ENCODE results near the gene RNF113B. TPM values are rescaled to one million over a fixed set of nuclear protein-coding genes. Genes with fewer than 3 reads are reported as not detected.

Gene RNF113B
- total RNA-seq, 6 donors from 2014 or later, result not detected

GRCh38 chr13:98223741-98224140 is 46.7 kb upstream of the RNF113B start:
- H3K27me3 ChIP-seq, result no peaks in the 10 kb centered on the region
- no peak overlapping the region for H3K4me3 ChIP-seq
- H3K27ac ChIP-seq, result no peak overlapping the region
- DNase-seq (no peak), ATAC-seq (ENCODE audit: low FRiP score in 2 of 2) (no peak)
- peaks cover 11 to 25% (median 18%) of the 10 kb centered on the region in 4 donors for H3K4me1 ChIP-seq
- TF ChIP-seq EP300 (IDR thresholded peaks at IDR 0.05), result no peak
- no peak for TF ChIP-seq POLR2AphosphoS5 (IDR thresholded peaks at IDR 0.05)
- no peak for TF ChIP-seq POLR2A (IDR thresholded peaks at IDR 0.05)
- TF ChIP-seq CTCF (IDR thresholded peaks at IDR 0.05), result no peak
- no peaks in the 10 kb centered on the region for H3K36me3 ChIP-seq
- no peaks in the 10 kb centered on the region for H3K9me3 ChIP-seq

GRCh38 chr13:98222816-98223215 is 45.7 kb upstream of the RNF113B start:
- Histone ChIP-seq H3K36me3 (no peaks in the 10 kb centered on the region), H3K4me1 (peaks cover 13 to 26% (median 20%) of the 10 kb centered on the region in 4 donors), H3K27me3 (no peaks in the 10 kb centered on the region), H3K27ac (no peak overlapping the region), H3K9me3 (no peaks in the 10 kb centered on the region), H3K4me3 (no peak overlapping the region)
- DNase-seq (no peak), ATAC-seq (ENCODE audit: low FRiP score in 2 of 2) (no peak)
- 86 to 90% methylated on average over 7 of the region's 7 CpGs for WGBS, 2 donors
- TF ChIP-seq CTCF (IDR thresholded peaks at IDR 0.05) (no peak), POLR2AphosphoS5 (IDR thresholded peaks at IDR 0.05) (no peak), EP300 (IDR thresholded peaks at IDR 0.05) (no peak), POLR2A (IDR thresholded peaks at IDR 0.05) (no peak)

GRCh38 chr13:98222081-98222554 is 45.0 kb upstream of the RNF113B start:
- WGBS, 2 donors, result 58 to 63% methylated on average over 5 of the region's 5 CpGs
- ATAC-seq (ENCODE audit: low FRiP score in 2 of 2) (no peak), DNase-seq (no peak)
- Histone ChIP-seq H3K36me3 (no peaks in the 10 kb centered on the region), H3K27ac (peak overlapping the region in 1 of 4 donors; percentile 19), H3K27me3 (no peaks in the 10 kb centered on the region), H3K4me3 (no peak overlapping the region), H3K4me1 (peaks cover 16 to 33% (median 26%) of the 10 kb centered on the region in 4 donors), H3K9me3 (no peaks in the 10 kb centered on the region)
- TF ChIP-seq POLR2A (IDR thresholded peaks at IDR 0.05) (no peak), CTCF (IDR thresholded peaks at IDR 0.05) (no peak), EP300 (IDR thresholded peaks at IDR 0.05) (no peak), POLR2AphosphoS5 (IDR thresholded peaks at IDR 0.05) (no peak)

GRCh38 chr13:98221234-98221633 is 44.2 kb upstream of the RNF113B start:
- Histone ChIP-seq H3K4me1 (peaks cover 24 to 42% (median 35%) of the 10 kb centered on the region in 4 donors), H3K27ac (no peak overlapping the region), H3K27me3 (no peaks in the 10 kb centered on the region), H3K4me3 (no peak overlapping the region), H3K36me3 (no peaks in the 10 kb centered on the region), H3K9me3 (no peaks in the 10 kb centered on the region)
- TF ChIP-seq EP300 (IDR thresholded peaks at IDR 0.05), result no peak
- no peak for TF ChIP-seq POLR2A (IDR thresholded peaks at IDR 0.05)
- TF ChIP-seq POLR2AphosphoS5 (IDR thresholded peaks at IDR 0.05), result no peak
- TF ChIP-seq CTCF (IDR thresholded peaks at IDR 0.05), result no peak
- ATAC-seq (ENCODE audit: low FRiP score in 2 of 2) (no peak), DNase-seq (no peak)
- 81 to 86% methylated on average over 6 of the region's 6 CpGs for WGBS, 2 donors

GRCh38 chr13:98220271-98220791 is 43.3 kb upstream of the RNF113B start:
- no peaks in the 10 kb centered on the region for H3K36me3 ChIP-seq
- no peaks in the 10 kb centered on the region for H3K9me3 ChIP-seq
- ATAC-seq (ENCODE audit: low FRiP score in 2 of 2) (no peak), DNase-seq (no peak)
- no peak overlapping the region for H3K4me3 ChIP-seq
- peak overlapping the region in 2 of 4 donors; percentile 3 to 57 for H3K27ac ChIP-seq
- H3K4me1 ChIP-seq, result peaks cover 30 to 51% (median 44%) of the 10 kb centered on the region in 4 donors
- no peak for TF ChIP-seq POLR2AphosphoS5 (IDR thresholded peaks at IDR 0.05)
- no peak for TF ChIP-seq EP300 (IDR thresholded peaks at IDR 0.05)
- TF ChIP-seq POLR2A (IDR thresholded peaks at IDR 0.05), result no peak
- no peak for TF ChIP-seq CTCF (IDR thresholded peaks at IDR 0.05)
- no peaks in the 10 kb centered on the region for H3K27me3 ChIP-seq
- WGBS, 2 donors, result 71 to 77% methylated on average over 4 of the region's 4 CpGs
